C4-2B (cell line): ENCODE data around the gene PTPRD.

Experiments used
- ZFX ChIP-seq: fragments of 450-650 bp; IDR thresholded peaks from 2 replicates; pipeline ENCODE4 v1.6.1; 2017
- TF ChIP-seq, protein P1 (sequence below): fragments of 450-650 bp; conservative IDR thresholded peaks from 2 replicates; pipeline ENCODE4 v1.5.1; 2017; ENCODE audit warnings: mild to moderate bottlenecking

DNA sequence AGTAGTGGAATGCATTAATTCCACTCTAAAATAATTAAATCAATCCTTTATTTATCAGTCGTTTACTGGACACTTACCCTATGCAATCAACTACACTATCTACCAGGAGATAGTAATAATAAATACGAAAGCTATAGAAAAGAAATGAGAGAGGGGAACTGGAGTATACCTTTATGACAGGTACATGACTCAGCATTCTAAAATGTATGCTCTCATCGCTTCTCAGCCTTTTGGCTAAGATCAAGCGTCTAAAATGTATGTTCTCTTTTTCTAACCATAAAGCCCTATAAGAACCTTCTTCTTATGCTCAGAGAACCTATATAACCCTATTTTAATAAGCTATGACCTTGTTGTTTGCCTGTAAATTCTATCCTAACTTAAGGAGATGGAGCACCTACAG, 2059.4 kb downstream of the PTPRD start:
- TF ChIP-seq, protein P1, sequence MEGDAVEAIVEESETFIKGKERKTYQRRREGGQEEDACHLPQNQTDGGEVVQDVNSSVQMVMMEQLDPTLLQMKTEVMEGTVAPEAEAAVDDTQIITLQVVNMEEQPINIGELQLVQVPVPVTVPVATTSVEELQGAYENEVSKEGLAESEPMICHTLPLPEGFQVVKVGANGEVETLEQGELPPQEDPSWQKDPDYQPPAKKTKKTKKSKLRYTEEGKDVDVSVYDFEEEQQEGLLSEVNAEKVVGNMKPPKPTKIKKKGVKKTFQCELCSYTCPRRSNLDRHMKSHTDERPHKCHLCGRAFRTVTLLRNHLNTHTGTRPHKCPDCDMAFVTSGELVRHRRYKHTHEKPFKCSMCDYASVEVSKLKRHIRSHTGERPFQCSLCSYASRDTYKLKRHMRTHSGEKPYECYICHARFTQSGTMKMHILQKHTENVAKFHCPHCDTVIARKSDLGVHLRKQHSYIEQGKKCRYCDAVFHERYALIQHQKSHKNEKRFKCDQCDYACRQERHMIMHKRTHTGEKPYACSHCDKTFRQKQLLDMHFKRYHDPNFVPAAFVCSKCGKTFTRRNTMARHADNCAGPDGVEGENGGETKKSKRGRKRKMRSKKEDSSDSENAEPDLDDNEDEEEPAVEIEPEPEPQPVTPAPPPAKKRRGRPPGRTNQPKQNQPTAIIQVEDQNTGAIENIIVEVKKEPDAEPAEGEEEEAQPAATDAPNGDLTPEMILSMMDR: no peak
- TF ChIP-seq ZFX: no peak
